HFFc6 (cell line): ENCODE results near the gene MEGF8. TPM values are rescaled to one million over a fixed set of nuclear protein-coding genes. Genes with fewer than 3 reads are reported as not detected.

Experiments
- DNase-seq: peaks from one replicate; pipeline ENCODE4 v3.0.0-alpha.2; 2018
- H3K27ac Mint-ChIP-seq: 2 replicates; pipeline ENCODE4 v1.8.0; 2020; ENCODE audit warnings: mild to moderate bottlenecking, mixed read lengths
- H3K27me3 Mint-ChIP-seq: 2 replicates; pipeline ENCODE4 v1.8.0; 2021; ENCODE audit warnings: mild to moderate bottlenecking, moderate library complexity, mixed read lengths; ENCODE audit not compliant: insufficient read depth
- H3K36me3 Mint-ChIP-seq: 2 replicates; pipeline ENCODE4 v1.8.0; 2021; ENCODE audit warnings: low read depth, mixed read lengths
- H3K4me1 Mint-ChIP-seq: 2 replicates; pipeline ENCODE4 v1.8.0; 2020; ENCODE audit warnings: low read depth, mixed read lengths
- H3K4me3 Mint-ChIP-seq: 2 replicates; pipeline ENCODE4 v1.8.0; 2020; ENCODE audit warnings: mild to moderate bottlenecking, moderate library complexity, mixed read lengths
- H3K9me3 Mint-ChIP-seq: 2 replicates; pipeline ENCODE4 v1.8.0; 2020; ENCODE audit warnings: mild to moderate bottlenecking, mixed read lengths
- CTCF ChIP-seq: fragments of 200-600 bp; sonication (generic); IDR thresholded peaks from 2 replicates; pipeline ENCODE4 v1.5.0; 2021; ENCODE audit warnings: antibody characterized with exemption, mild to moderate bottlenecking
- total RNA-seq, 6 experiments: library from RNA; stranded (reverse); fragmentation: NEBNext Ultra II Directional; extraction: Animal tissue kit (Norgen Biotek cat#: 25700); gene quantifications; 2 replicates in 1 of 6; 3 replicates in 5 of 6; pipeline ENCODE4 v1.2.3, GENCODE V29; 2021

Gene MEGF8
- total RNA-seq, 6 experiments from 2014 or later, result 17.7 to 23.6 (median 18.8) TPM

DNA sequence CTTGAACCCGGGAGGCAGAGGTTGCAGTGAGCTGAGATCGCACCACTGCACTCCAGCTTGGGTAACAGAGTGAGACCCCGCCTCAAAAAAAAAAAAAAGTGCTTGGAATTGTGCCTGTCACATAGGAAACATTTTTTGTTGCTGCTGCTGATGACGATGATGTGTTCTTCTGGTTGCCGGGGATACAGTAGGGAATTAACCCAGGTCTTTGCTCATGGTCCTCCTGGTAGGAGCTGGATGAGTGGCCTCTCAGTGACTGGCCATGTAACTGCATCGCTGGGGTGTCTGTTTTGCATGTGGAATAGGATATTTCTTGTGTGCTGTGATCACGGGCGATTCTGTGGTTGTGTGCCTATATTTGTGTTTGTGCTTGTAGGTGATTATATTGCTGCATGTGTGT is 69.3 kb downstream of the MEGF8 start:
- H3K27ac Mint-ChIP-seq, result no peak overlapping the region; the same call in 1 of the 2 replicates
- H3K27me3 Mint-ChIP-seq, result peaks cover 14% of the 10 kb centered on the region
- no peaks in the 10 kb centered on the region for H3K9me3 Mint-ChIP-seq
- TF ChIP-seq CTCF, result no peak
- peaks cover 36% of the 10 kb centered on the region for H3K4me1 Mint-ChIP-seq
- H3K36me3 Mint-ChIP-seq, result no peaks in the 10 kb centered on the region
- H3K4me3 Mint-ChIP-seq, result no peak overlapping the region
- DNase-seq, result no peak

DNA sequence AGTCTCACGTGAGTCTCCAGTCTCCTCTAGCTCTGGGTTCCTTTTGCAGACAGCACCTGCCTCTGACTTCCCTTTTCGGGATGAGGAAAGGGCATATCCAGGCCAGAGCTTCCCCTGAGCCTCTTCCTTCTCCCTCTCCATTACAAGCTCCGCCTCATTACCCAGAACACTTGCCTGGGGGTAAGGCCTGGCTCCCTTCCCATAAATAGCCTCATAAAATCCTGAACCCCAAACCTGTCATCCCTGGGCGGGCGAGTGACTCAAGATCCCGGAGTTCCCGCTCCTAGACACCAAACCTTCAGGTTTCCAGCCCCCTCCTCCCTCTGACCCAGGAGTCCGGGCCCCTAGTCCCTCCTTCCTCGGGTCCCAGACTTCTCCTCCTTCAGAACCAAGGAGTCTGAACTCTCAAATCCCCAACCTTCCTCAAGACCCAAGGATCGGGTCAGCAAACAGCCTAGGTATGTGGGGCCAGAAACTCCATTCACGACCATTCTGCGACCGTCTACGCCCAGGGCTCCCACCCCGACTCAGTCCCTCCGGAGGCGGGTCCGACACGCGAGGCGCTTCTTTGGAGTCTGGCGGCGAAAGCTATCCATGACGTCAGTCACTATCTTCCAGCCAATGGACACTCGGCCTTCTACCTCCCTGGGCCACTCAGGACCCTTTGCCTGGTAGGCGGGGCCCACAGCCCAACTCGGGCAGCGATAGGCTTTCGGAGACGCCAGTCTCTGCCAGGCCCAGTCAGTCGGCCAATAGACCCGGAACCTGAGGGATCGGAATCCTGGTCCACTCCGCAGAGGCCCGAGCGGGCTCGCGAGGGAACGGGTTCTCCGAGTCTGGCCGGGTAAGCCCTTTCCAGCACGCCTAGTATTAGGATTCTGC is 71.2 kb downstream of the MEGF8 start:
- Mint-ChIP-seq H3K9me3 (no peaks in the 10 kb centered on the region), H3K4me1 (peaks cover 48% of the 10 kb centered on the region), H3K27ac (peak overlapping the region; percentile 98), H3K27me3 (peaks cover 2% of the 10 kb centered on the region; the same call in 1 of the 2 replicates), H3K4me3 (peak overlapping the region; percentile 91), H3K36me3 (peaks cover 5% of the 10 kb centered on the region; the same call in 1 of the 2 replicates)
- DNase-seq, result peak; percentile 100
- TF ChIP-seq CTCF, result no peak

- DNase-seq, result no peak
Observed at GRCh38 chr19:42397263-42398166, 72.1 kb downstream of the MEGF8 start.

DNA sequence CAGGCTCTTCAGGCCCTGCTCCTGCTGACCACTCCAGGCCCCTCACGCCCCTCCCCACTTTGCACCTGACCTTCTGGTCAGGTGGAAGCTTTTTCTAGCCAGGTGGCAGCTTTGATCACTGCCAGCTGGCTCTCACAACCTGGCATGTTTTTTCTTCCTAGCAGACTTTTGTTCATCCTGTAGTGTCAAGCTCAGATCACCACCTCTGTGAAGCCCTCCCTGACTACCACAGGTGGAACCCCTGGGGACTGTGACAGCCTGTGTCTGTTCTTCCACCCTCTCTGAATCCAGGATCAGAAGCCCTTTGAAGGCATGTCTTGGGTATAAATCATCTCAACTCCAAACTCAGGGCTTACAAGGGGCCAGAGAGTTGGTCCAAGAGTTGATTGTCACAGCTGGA is 75.0 kb downstream of the MEGF8 start:
- Mint-ChIP-seq H3K4me1 (peaks cover 48% of the 10 kb centered on the region), H3K36me3 (peaks cover 5% of the 10 kb centered on the region; the same call in 1 of the 2 replicates), H3K9me3 (no peaks in the 10 kb centered on the region), H3K27me3 (peaks cover 1% of the 10 kb centered on the region), H3K27ac (no peak overlapping the region), H3K4me3 (no peak overlapping the region)
- no peak for TF ChIP-seq CTCF
- no peak for DNase-seq

More at GRCh38 chr19:42397263-42398166, 72.1 kb downstream of the MEGF8 start:
- Mint-ChIP-seq H3K27me3 (no peaks in the 10 kb centered on the region; the same call in 1 of the 2 replicates), H3K27ac (peak overlapping the region; percentile 98), H3K9me3 (no peaks in the 10 kb centered on the region), H3K4me1 (peaks cover 48% of the 10 kb centered on the region), H3K4me3 (peak overlapping the region; percentile 91), H3K36me3 (peaks cover 5% of the 10 kb centered on the region; the same call in 1 of the 2 replicates)
- TF ChIP-seq CTCF, result no peak
